ENCODE results near the gene ANKMY1. TPM values are rescaled to one million over a fixed set of nuclear protein-coding genes. Genes with fewer than 3 reads are reported as not detected.

ANKMY1 gene
- total and polyA plus RNA-seq, 5 donors from 2014 or later: 3.8 to 37.2 (median 9.6) TPM

- no peak overlapping the region for H3K27ac Mint-ChIP-seq
- no peaks in the 10 kb centered on the region for H3K27me3 Mint-ChIP-seq
- H3K36me3 Mint-ChIP-seq: peaks cover 8% of the 10 kb centered on the region
- peaks cover 10 to 14% of the 10 kb centered on the region in 2 experiments for H3K9me3 ChIP-seq (ENCODE audit: control insufficient read depth in 2 of 2, low read length in 2 of 2)
- H3K4me3 ChIP-seq (ENCODE audit: low read depth, low read length): no peak overlapping the region
- H3K4me3 Mint-ChIP-seq: no peak overlapping the region
- H3K27ac ChIP-seq (ENCODE audit: insufficient read depth, low read length, poor library complexity, severe bottlenecking): no peak overlapping the region
- H3K9me3 Mint-ChIP-seq: peaks cover 0 to 13% (median 6%) of the 10 kb centered on the region in 7 donors
- H3K36me3 ChIP-seq (ENCODE audit: control insufficient read depth, insufficient read depth, low read length): no peaks in the 10 kb centered on the region
- no peak for ATAC-seq (ENCODE audit: low read depth in 2 of 2)
- H3K27me3 ChIP-seq (ENCODE audit: control insufficient read depth, insufficient read depth, low read length): no peaks in the 10 kb centered on the region
- H3K4me1 ChIP-seq (ENCODE audit: control insufficient read depth, insufficient read depth, low read length, poor library complexity, severe bottlenecking): no peaks in the 10 kb centered on the region
- DNase-seq: no peak
- peaks cover 0 to 2% (median 0%) of the 10 kb centered on the region in 4 donors for H3K4me1 Mint-ChIP-seq
Measured at GRCh38 chr2:240478346-240479110, 79.3 kb downstream of the ANKMY1 start.

GRCh38 chr2:240477916-240478315, 79.9 kb downstream of the ANKMY1 start:
- H3K4me3 Mint-ChIP-seq: no peak overlapping the region
- no peaks in the 10 kb centered on the region for H3K36me3 ChIP-seq (ENCODE audit: control insufficient read depth, insufficient read depth, low read length)
- no peaks in the 10 kb centered on the region for H3K27me3 ChIP-seq (ENCODE audit: control insufficient read depth, insufficient read depth, low read length)
- H3K9me3 ChIP-seq (ENCODE audit: control insufficient read depth in 2 of 2, low read length in 2 of 2): peaks cover 15 to 20% of the 10 kb centered on the region in 2 experiments
- no peak overlapping the region for H3K27ac Mint-ChIP-seq
- no peak for ATAC-seq (ENCODE audit: low read depth in 2 of 2)
- H3K9me3 Mint-ChIP-seq: peaks cover 0 to 17% (median 11%) of the 10 kb centered on the region in 7 donors
- H3K36me3 Mint-ChIP-seq: peaks cover 10% of the 10 kb centered on the region
- no peaks in the 10 kb centered on the region for H3K4me1 ChIP-seq (ENCODE audit: control insufficient read depth, insufficient read depth, low read length, poor library complexity, severe bottlenecking)
- H3K4me1 Mint-ChIP-seq: peaks cover 0 to 2% (median 0%) of the 10 kb centered on the region in 4 donors
- H3K4me3 ChIP-seq (ENCODE audit: low read depth, low read length): no peak overlapping the region
- no peaks in the 10 kb centered on the region for H3K27me3 Mint-ChIP-seq
- DNase-seq: no peak
- no peak overlapping the region for H3K27ac ChIP-seq (ENCODE audit: insufficient read depth, low read length, poor library complexity, severe bottlenecking)

GRCh38 chr2:240473211-240473610, 84.6 kb downstream of the ANKMY1 start:
- Mint-ChIP-seq H3K27me3 (no peaks in the 10 kb centered on the region), H3K36me3 (peaks cover 15% of the 10 kb centered on the region), H3K4me3 (no peak overlapping the region), H3K9me3 (peaks cover 0 to 24% (median 14%) of the 10 kb centered on the region in 7 donors), H3K4me1 (peaks cover 0 to 2% (median 0%) of the 10 kb centered on the region in 4 donors), H3K27ac (no peak overlapping the region)
- Histone ChIP-seq H3K27me3 (ENCODE audit: control insufficient read depth, insufficient read depth, low read length) (no peaks in the 10 kb centered on the region), H3K36me3 (ENCODE audit: control insufficient read depth, insufficient read depth, low read length) (no peaks in the 10 kb centered on the region), H3K27ac (ENCODE audit: insufficient read depth, low read length, poor library complexity, severe bottlenecking) (no peak overlapping the region), H3K9me3 (ENCODE audit: control insufficient read depth in 2 of 2, low read length in 2 of 2) (peaks cover 15 to 28% of the 10 kb centered on the region in 2 experiments), H3K4me1 (ENCODE audit: control insufficient read depth, insufficient read depth, low read length, poor library complexity, severe bottlenecking) (no peaks in the 10 kb centered on the region), H3K4me3 (ENCODE audit: low read depth, low read length) (no peak overlapping the region)
- no peak for ATAC-seq (ENCODE audit: low read depth in 2 of 2)
- DNase-seq: no peak

GRCh38 chr2:240472078-240472790, 85.6 kb downstream of the ANKMY1 start:
- Histone ChIP-seq H3K4me1 (ENCODE audit: control insufficient read depth, insufficient read depth, low read length, poor library complexity, severe bottlenecking) (no peaks in the 10 kb centered on the region), H3K4me3 (ENCODE audit: low read depth, low read length) (no peak overlapping the region), H3K36me3 (ENCODE audit: control insufficient read depth, insufficient read depth, low read length) (no peaks in the 10 kb centered on the region), H3K27ac (ENCODE audit: insufficient read depth, low read length, poor library complexity, severe bottlenecking) (no peak overlapping the region), H3K9me3 (ENCODE audit: control insufficient read depth in 2 of 2, low read length in 2 of 2) (peaks cover 15 to 28% of the 10 kb centered on the region in 2 experiments), H3K27me3 (ENCODE audit: control insufficient read depth, insufficient read depth, low read length) (no peaks in the 10 kb centered on the region)
- Mint-ChIP-seq H3K27ac (no peak overlapping the region), H3K4me3 (no peak overlapping the region), H3K36me3 (peaks cover 15% of the 10 kb centered on the region), H3K9me3 (peaks cover 0 to 24% (median 12%) of the 10 kb centered on the region in 7 donors), H3K4me1 (peaks cover 0 to 2% (median 0%) of the 10 kb centered on the region in 4 donors), H3K27me3 (no peaks in the 10 kb centered on the region)
- ATAC-seq (ENCODE audit: low read depth in 2 of 2) (no peak), DNase-seq (no peak)

GRCh38 chr2:240469740-240470139, 88.0 kb downstream of the ANKMY1 start:
- ATAC-seq (ENCODE audit: low read depth in 2 of 2) (no peak), DNase-seq (no peak)
- no peak overlapping the region for H3K4me3 Mint-ChIP-seq
- no peaks in the 10 kb centered on the region for H3K36me3 ChIP-seq (ENCODE audit: control insufficient read depth, insufficient read depth, low read length)
- H3K27ac ChIP-seq (ENCODE audit: insufficient read depth, low read length, poor library complexity, severe bottlenecking): no peak overlapping the region
- H3K4me1 ChIP-seq (ENCODE audit: control insufficient read depth, insufficient read depth, low read length, poor library complexity, severe bottlenecking): no peaks in the 10 kb centered on the region
- H3K27me3 Mint-ChIP-seq: no peaks in the 10 kb centered on the region
- no peak overlapping the region for H3K4me3 ChIP-seq (ENCODE audit: low read depth, low read length)
- no peaks in the 10 kb centered on the region for H3K4me1 Mint-ChIP-seq
- H3K27ac Mint-ChIP-seq: peak overlapping the region in 1 of 3 donors; percentile 26
- no peaks in the 10 kb centered on the region for H3K27me3 ChIP-seq (ENCODE audit: control insufficient read depth, insufficient read depth, low read length)
- H3K9me3 ChIP-seq (ENCODE audit: control insufficient read depth in 2 of 2, low read length in 2 of 2): peaks cover 9 to 24% of the 10 kb centered on the region in 2 experiments
- peaks cover 0 to 20% (median 9%) of the 10 kb centered on the region in 7 donors for H3K9me3 Mint-ChIP-seq
- H3K36me3 Mint-ChIP-seq: peaks cover 15% of the 10 kb centered on the region

GRCh38 chr2:240469239-240469636, 88.5 kb downstream of the ANKMY1 start:
- Mint-ChIP-seq H3K4me3 (no peak overlapping the region), H3K27ac (no peak overlapping the region), H3K4me1 (no peaks in the 10 kb centered on the region), H3K9me3 (peaks cover 0 to 17% (median 9%) of the 10 kb centered on the region in 7 donors), H3K36me3 (peaks cover 15% of the 10 kb centered on the region), H3K27me3 (no peaks in the 10 kb centered on the region)
- DNase-seq (no peak), ATAC-seq (ENCODE audit: low read depth in 2 of 2) (no peak)
- Histone ChIP-seq H3K27me3 (ENCODE audit: control insufficient read depth, insufficient read depth, low read length) (no peaks in the 10 kb centered on the region), H3K27ac (ENCODE audit: insufficient read depth, low read length, poor library complexity, severe bottlenecking) (no peak overlapping the region), H3K9me3 (ENCODE audit: control insufficient read depth in 2 of 2, low read length in 2 of 2) (peaks cover 9 to 19% of the 10 kb centered on the region in 2 experiments), H3K36me3 (ENCODE audit: control insufficient read depth, insufficient read depth, low read length) (no peaks in the 10 kb centered on the region), H3K4me1 (ENCODE audit: control insufficient read depth, insufficient read depth, low read length, poor library complexity, severe bottlenecking) (no peaks in the 10 kb centered on the region), H3K4me3 (ENCODE audit: low read depth, low read length) (no peak overlapping the region)

GRCh38 chr2:240468303-240469238, 89.2 kb downstream of the ANKMY1 start:
- DNase-seq (no peak), ATAC-seq (ENCODE audit: low read depth in 2 of 2) (no peak)
- H3K4me1 ChIP-seq (ENCODE audit: control insufficient read depth, insufficient read depth, low read length, poor library complexity, severe bottlenecking): no peaks in the 10 kb centered on the region
- no peaks in the 10 kb centered on the region for H3K36me3 ChIP-seq (ENCODE audit: control insufficient read depth, insufficient read depth, low read length)
- no peak overlapping the region for H3K27ac Mint-ChIP-seq
- H3K4me3 ChIP-seq (ENCODE audit: low read depth, low read length): no peak overlapping the region
- no peaks in the 10 kb centered on the region for H3K27me3 ChIP-seq (ENCODE audit: control insufficient read depth, insufficient read depth, low read length)
- H3K9me3 Mint-ChIP-seq: peaks cover 0 to 13% (median 6%) of the 10 kb centered on the region in 7 donors
- no peak overlapping the region for H3K27ac ChIP-seq (ENCODE audit: insufficient read depth, low read length, poor library complexity, severe bottlenecking)
- H3K36me3 Mint-ChIP-seq: peaks cover 13% of the 10 kb centered on the region
- peaks cover 5 to 15% of the 10 kb centered on the region in 2 experiments for H3K9me3 ChIP-seq (ENCODE audit: control insufficient read depth in 2 of 2, low read length in 2 of 2)
- H3K4me1 Mint-ChIP-seq: no peaks in the 10 kb centered on the region
- no peak overlapping the region for H3K4me3 Mint-ChIP-seq
- H3K27me3 Mint-ChIP-seq: no peaks in the 10 kb centered on the region

Data from CD4-positive, CD25-positive, alpha-beta regulatory T cell (primary cell).